Liver (tissue), 9 donors: Measurements from ENCODE around the gene PCDH9. TPM values are rescaled to one million over a fixed set of nuclear protein-coding genes. Genes with fewer than 3 reads are reported as not detected.

Experiments used
- DNase-seq: peaks from one replicate; pipeline ENCODE4 v3.0.0-alpha.2; 2017; ENCODE audit warnings: low spot score
- H3K27ac ChIP-seq, 2 donors: one replicate each; pipeline ENCODE4 v1.7.0; 2013; ENCODE audit warnings: inconsistent platforms in 2 of 2, low read length in 2 of 2, control low read depth in 1 of 2, low read depth in 1 of 2, mild to moderate bottlenecking in 1 of 2
- H3K27me3 ChIP-seq, 4 donors: one replicate each; pipeline versions ENCODE4 v1.6.1 to v1.7.0; 2013; ENCODE audit warnings: low read length in 3 of 4, inconsistent platforms in 1 of 4, mild to moderate bottlenecking in 1 of 4, moderate library complexity in 1 of 4; ENCODE audit not compliant: control insufficient read depth in 4 of 4, insufficient read depth in 4 of 4
- H3K36me3 ChIP-seq, 4 donors: one replicate each; pipeline versions ENCODE4 v1.6.1 to v1.7.0; 2013; ENCODE audit warnings: low read length in 3 of 4, mild to moderate bottlenecking in 3 of 4, low read depth in 1 of 4, moderate library complexity in 1 of 4; ENCODE audit not compliant: control insufficient read depth in 4 of 4, insufficient read depth in 3 of 4
- H3K4me1 ChIP-seq, 4 donors: one replicate each; pipeline versions ENCODE4 v1.6.1 to v1.7.0; 2013; ENCODE audit warnings: low read length in 3 of 4, mild to moderate bottlenecking in 3 of 4, moderate library complexity in 1 of 4; ENCODE audit not compliant: control insufficient read depth in 4 of 4, insufficient read depth in 4 of 4
- H3K4me3 ChIP-seq, 3 donors: one replicate each; pipeline versions ENCODE4 v1.6.1 to v1.7.0; 2013; ENCODE audit warnings: low read length in 3 of 3, control low read depth in 1 of 3, low read depth in 1 of 3, mild to moderate bottlenecking in 1 of 3
- H3K9ac ChIP-seq, 2 donors: one replicate each; pipeline ENCODE4 v1.7.0; 2013; ENCODE audit warnings: low read length in 2 of 2, mild to moderate bottlenecking in 2 of 2, moderate library complexity in 2 of 2, control low read depth in 1 of 2, low read depth in 1 of 2
- H3K9me3 ChIP-seq, 4 donors: one replicate each; pipeline versions ENCODE4 v1.6.1 to v1.7.0; 2013; ENCODE audit warnings: low read length in 3 of 4; ENCODE audit not compliant: control insufficient read depth in 4 of 4
- CTCF ChIP-seq: fragments of 150-350 bp; IDR thresholded peaks from 2 replicates; pipeline ENCODE4 v1.5.1; 2017; ENCODE audit warnings: improper control_type of control experiment, low read depth, low read length; ENCODE audit not compliant: missing input control
- EGR1 ChIP-seq, 2 donors: IDR thresholded peaks; 2 replicates each; pipeline ENCODE4 v1.6.1; 2016 to 2018; ENCODE audit warnings: antibody characterized with exemption in 2 of 2, low read depth in 2 of 2
- FOXA1 ChIP-seq: IDR thresholded peaks from 2 replicates; pipeline ENCODE4 v1.6.1; 2016; ENCODE audit warnings: antibody characterized with exemption
- FOXA2 ChIP-seq: IDR thresholded peaks from 2 replicates; pipeline ENCODE4 v1.6.1; 2016; ENCODE audit warnings: antibody characterized with exemption
- GABPA ChIP-seq, 2 donors: IDR thresholded peaks in 1 of 2; conservative IDR thresholded peaks in 1 of 2; 2 replicates each; pipeline ENCODE4 v1.6.1; 2016; ENCODE audit warnings: antibody characterized with exemption in 2 of 2, mild to moderate bottlenecking in 1 of 2, moderate library complexity in 1 of 2
- HNF4A ChIP-seq, 2 donors: conservative IDR thresholded peaks; 2 replicates each; pipeline ENCODE4 v1.6.1; 2016; ENCODE audit warnings: antibody characterized with exemption in 2 of 2, mild to moderate bottlenecking in 2 of 2
- HNF4G ChIP-seq: IDR thresholded peaks from 2 replicates; pipeline ENCODE4 v1.6.1; 2016; ENCODE audit warnings: antibody characterized with exemption
- JUND ChIP-seq, 2 donors: IDR thresholded peaks; 2 replicates each; pipeline ENCODE4 v1.6.1; 2016; ENCODE audit warnings: antibody characterized with exemption in 2 of 2
- NR2F2 ChIP-seq: IDR thresholded peaks from 2 replicates; pipeline ENCODE4 v1.6.1; 2016; ENCODE audit warnings: antibody characterized with exemption
- RAD21 ChIP-seq, 2 donors: IDR thresholded peaks; 2 replicates each; pipeline ENCODE4 v1.6.1; 2016; ENCODE audit warnings: antibody characterized with exemption in 2 of 2, mild to moderate bottlenecking in 2 of 2
- REST ChIP-seq: IDR thresholded peaks from 2 replicates; pipeline ENCODE4 v1.6.1; 2016; ENCODE audit warnings: antibody characterized with exemption, mild to moderate bottlenecking
- RXRA ChIP-seq, 2 donors: IDR thresholded peaks; 2 replicates each; pipeline ENCODE4 v1.6.1; 2017 to 2018; ENCODE audit warnings: antibody characterized with exemption in 2 of 2, mild to moderate bottlenecking in 1 of 2
- SP1 ChIP-seq: IDR thresholded peaks from 2 replicates; pipeline ENCODE4 v1.6.1; 2018; ENCODE audit warnings: antibody characterized with exemption, mild to moderate bottlenecking
- TAF1 ChIP-seq: conservative IDR thresholded peaks from 2 replicates; pipeline ENCODE4 v1.6.1; 2016; ENCODE audit warnings: antibody characterized with exemption, mild to moderate bottlenecking
- WGBS: extraction: QIAGEN DNeasy Blood & Tissue Kit; methylation state at CpG from one replicate; pipeline ENCODE4 v1.1.7; 2013; 5-methylcytosine and 5-hydroxymethylcytosine counted together
- polyA plus RNA-seq, 2 donors: library from polyadenylated mRNA; stranded (reverse) in 1 of 2; unstranded in 1 of 2; fragments of 200-250 nt in 1 of 2; fragments of >200 nt in 1 of 2; fragmentation: Nextera tagmentation in 1 of 2; extraction: Ambion mirVana in 1 of 2; gene quantifications; one replicate each; pipeline versions ENCODE4 v1.2.1 to v1.2.3, GENCODE V29; 2013 to 2015
- total RNA-seq, 2 donors: library from RNA; depleted of rRNA; stranded (reverse); fragments of >200 nt; gene quantifications; one replicate each; pipeline ENCODE4 v1.2.3, GENCODE V29; 2014
- donor health status: healthy.
- donor health status: healthy.
- donor health status: healthy.
- donor health status: healthy.
- donor health status: healthy.

PCDH9 gene
- total and polyA plus RNA-seq, 4 donors = 0.90 to 4.0 (median 2.2) TPM

DNA sequence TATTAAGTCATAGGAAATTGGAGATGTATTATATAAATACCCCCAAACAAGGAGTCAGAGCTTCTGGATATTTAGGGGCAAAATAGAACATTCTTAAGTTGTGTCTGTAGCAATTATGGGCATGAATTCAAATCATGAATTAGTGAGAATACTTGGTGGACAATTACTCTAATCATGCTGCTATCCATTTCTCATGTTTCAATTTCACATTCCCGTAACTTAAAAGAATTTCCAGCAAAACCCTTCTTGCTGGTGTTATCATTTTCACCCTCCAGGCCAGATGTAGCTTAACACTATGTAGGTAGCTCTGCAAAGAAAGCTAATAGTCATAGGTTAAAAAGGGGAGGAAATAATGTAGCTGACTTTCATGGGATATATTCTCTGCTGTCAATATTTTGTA, 136.1 kb downstream of the PCDH9 start (continued):
- no peak for TF ChIP-seq CTCF
- TF ChIP-seq SP1 = no peak
- TF ChIP-seq HNF4G = no peak

DNA sequence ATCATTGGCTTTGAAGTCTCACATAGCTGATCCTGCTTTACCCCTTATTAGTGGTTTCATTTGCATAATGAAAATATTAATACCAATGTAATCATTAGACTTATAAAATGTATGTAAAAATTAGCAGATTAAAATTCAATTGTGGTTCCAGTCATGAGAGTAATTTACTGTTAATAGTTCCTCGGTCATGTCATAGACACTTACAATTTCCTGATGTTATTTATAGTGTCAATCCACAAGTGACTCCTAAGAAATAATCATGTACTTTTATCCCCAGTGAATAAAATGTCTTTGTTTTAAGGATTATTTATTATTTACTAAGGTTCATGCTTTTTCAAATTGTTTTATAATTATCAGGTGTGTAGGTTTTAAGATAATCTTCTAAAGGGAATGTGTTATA, 138.5 kb downstream of the PCDH9 start:
- 73% methylated on average over 1 of the region's 1 CpG for WGBS
- no peak for DNase-seq
- Histone ChIP-seq H3K4me1 (no peaks in the 10 kb centered on the region), H3K27me3 (no peaks in the 10 kb centered on the region), H3K4me3 (no peak overlapping the region), H3K36me3 (no peaks in the 10 kb centered on the region), H3K27ac (no peak overlapping the region), H3K9me3 (no peaks in the 10 kb centered on the region), H3K9ac (no peak overlapping the region)
- TF ChIP-seq JUND (IDR thresholded peaks at IDR 0.05) (no peak), TAF1 (no peak), EGR1 (IDR thresholded peaks at IDR 0.05; ENCODE audit: low read depth in 2 of 2) (no peak), HNF4G (no peak), RAD21 (IDR thresholded peaks at IDR 0.05) (no peak), FOXA2 (no peak), FOXA1 (no peak), NR2F2 (no peak), GABPA (IDR thresholded peaks at IDR 0.05 in 1 of 2, conservative IDR thresholded peaks at IDR 0.05 in 1 of 2) (no peak), REST (no peak), SP1 (no peak)

- no peak for DNase-seq
- Histone ChIP-seq H3K9ac (no peak overlapping the region), H3K36me3 (no peaks in the 10 kb centered on the region), H3K27me3 (no peaks in the 10 kb centered on the region), H3K4me3 (no peak overlapping the region), H3K4me1 (peaks cover 0 to 3% (median 0%) of the 10 kb centered on the region in 4 donors), H3K27ac (no peak overlapping the region), H3K9me3 (no peaks in the 10 kb centered on the region)
- TF ChIP-seq FOXA1 (no peak), HNF4A (conservative IDR thresholded peaks at IDR 0.05) (no peak), JUND (IDR thresholded peaks at IDR 0.05) (no peak), FOXA2 (no peak), EGR1 (IDR thresholded peaks at IDR 0.05; ENCODE audit: low read depth in 2 of 2) (no peak), RXRA (IDR thresholded peaks at IDR 0.05) (no peak)
- 80% methylated on average over 2 of the region's 2 CpGs for WGBS
Observed at GRCh38 chr13:67090856-67091255, 139.3 kb downstream of the PCDH9 start.
